Liver (tissue), 3 donors: ENCODE results near the gene TUSC2.

Source experiments
- ATF3 ChIP-seq: IDR thresholded peaks from 2 replicates; pipeline ENCODE4 v1.6.1; 2016; ENCODE audit warnings: antibody characterized with exemption
- CTCF ChIP-seq: fragments of 150-350 bp; IDR thresholded peaks from 2 replicates; pipeline ENCODE4 v1.5.1; 2017; ENCODE audit warnings: improper control_type of control experiment, low read depth, low read length; ENCODE audit not compliant: missing input control
- EGR1 ChIP-seq, 2 donors: IDR thresholded peaks; 2 replicates each; pipeline ENCODE4 v1.6.1; 2016 to 2018; ENCODE audit warnings: antibody characterized with exemption in 2 of 2, low read depth in 2 of 2
- FOXA1 ChIP-seq: IDR thresholded peaks from 2 replicates; pipeline ENCODE4 v1.6.1; 2016; ENCODE audit warnings: antibody characterized with exemption
- GABPA ChIP-seq, 2 donors: IDR thresholded peaks in 1 of 2; conservative IDR thresholded peaks in 1 of 2; 2 replicates each; pipeline ENCODE4 v1.6.1; 2016; ENCODE audit warnings: antibody characterized with exemption in 2 of 2, mild to moderate bottlenecking in 1 of 2, moderate library complexity in 1 of 2
- HNF4A ChIP-seq, 2 donors: conservative IDR thresholded peaks; 2 replicates each; pipeline ENCODE4 v1.6.1; 2016; ENCODE audit warnings: antibody characterized with exemption in 2 of 2, mild to moderate bottlenecking in 2 of 2
- JUND ChIP-seq, 2 donors: IDR thresholded peaks; 2 replicates each; pipeline ENCODE4 v1.6.1; 2016; ENCODE audit warnings: antibody characterized with exemption in 2 of 2
- MAX ChIP-seq: IDR thresholded peaks from 2 replicates; pipeline ENCODE4 v1.6.1; 2016; ENCODE audit warnings: antibody characterized with exemption
- RAD21 ChIP-seq, 2 donors: IDR thresholded peaks; 2 replicates each; pipeline ENCODE4 v1.6.1; 2016; ENCODE audit warnings: antibody characterized with exemption in 2 of 2, mild to moderate bottlenecking in 2 of 2
- REST ChIP-seq: IDR thresholded peaks from 2 replicates; pipeline ENCODE4 v1.6.1; 2016; ENCODE audit warnings: antibody characterized with exemption, mild to moderate bottlenecking
- RXRA ChIP-seq, 2 donors: IDR thresholded peaks; 2 replicates each; pipeline ENCODE4 v1.6.1; 2017 to 2018; ENCODE audit warnings: antibody characterized with exemption in 2 of 2, mild to moderate bottlenecking in 1 of 2
- SP1 ChIP-seq: IDR thresholded peaks from 2 replicates; pipeline ENCODE4 v1.6.1; 2018; ENCODE audit warnings: antibody characterized with exemption, mild to moderate bottlenecking
- TAF1 ChIP-seq: conservative IDR thresholded peaks from 2 replicates; pipeline ENCODE4 v1.6.1; 2016; ENCODE audit warnings: antibody characterized with exemption, mild to moderate bottlenecking
- donor health status: healthy.
- donor health status: healthy.

GRCh38 chr3:50314342-50314741 lies 13.7 kb downstream of the TUSC2 start:
- TF ChIP-seq HNF4A (conservative IDR thresholded peaks at IDR 0.05) = no peak
- TF ChIP-seq MAX = no peak
- TF ChIP-seq FOXA1 = no peak
- no peak for TF ChIP-seq JUND (IDR thresholded peaks at IDR 0.05)
- TF ChIP-seq CTCF = no peak
- no peak for TF ChIP-seq SP1
- TF ChIP-seq REST = no peak
- TF ChIP-seq ATF3 = no peak
- no peak for TF ChIP-seq RXRA (IDR thresholded peaks at IDR 0.05)
- TF ChIP-seq GABPA (IDR thresholded peaks at IDR 0.05 in 1 of 2, conservative IDR thresholded peaks at IDR 0.05 in 1 of 2) = no peak
- no peak for TF ChIP-seq TAF1
- TF ChIP-seq RAD21 (IDR thresholded peaks at IDR 0.05) = no peak
- TF ChIP-seq EGR1 (IDR thresholded peaks at IDR 0.05; ENCODE audit: low read depth in 2 of 2) = no peak
